ENCODE measurements around the gene ZNF516. TPM values are rescaled to one million over a fixed set of nuclear protein-coding genes. Genes with fewer than 3 reads are reported as not detected.

ZNF516 gene
- polyA plus RNA-seq, 1 donor, result 53.3 TPM

DNA sequence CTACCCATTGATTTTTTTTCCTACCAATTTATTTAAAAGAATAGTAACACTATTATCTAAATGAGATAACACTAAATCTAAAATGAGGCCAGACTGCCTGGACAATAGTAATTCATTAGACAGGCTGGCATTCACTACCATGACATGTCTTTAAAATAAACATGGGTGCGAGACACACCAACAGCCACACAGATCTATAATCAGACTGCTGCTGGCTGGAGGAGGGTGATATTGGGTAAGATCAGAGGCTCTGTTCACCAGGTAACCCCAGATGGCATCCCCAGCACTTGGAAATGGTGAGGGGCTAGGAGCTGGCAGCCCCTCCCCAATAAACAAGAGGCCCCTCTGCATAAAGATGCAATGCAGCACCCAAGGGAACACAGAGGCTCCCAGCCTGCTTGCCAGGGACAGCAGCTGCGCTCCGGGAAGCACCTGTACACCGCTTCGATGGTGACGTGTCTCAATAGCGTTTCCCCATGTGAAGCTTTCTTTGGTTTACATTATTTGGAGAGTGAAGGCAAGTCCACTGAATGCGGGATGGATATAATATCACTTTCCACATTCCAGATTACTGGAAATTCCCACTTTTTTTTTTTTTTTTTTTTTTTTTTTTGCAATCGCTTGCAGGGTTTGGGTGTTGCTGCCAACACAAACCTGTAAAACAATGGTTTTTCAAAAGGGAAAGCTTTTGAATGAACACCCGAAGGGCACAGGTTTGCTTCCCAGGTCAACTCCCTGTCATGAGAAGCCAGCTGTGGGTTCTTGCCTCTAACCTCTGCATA, 159.0 kb downstream of the ZNF516 start:
- no peak for DNase-seq

DNA sequence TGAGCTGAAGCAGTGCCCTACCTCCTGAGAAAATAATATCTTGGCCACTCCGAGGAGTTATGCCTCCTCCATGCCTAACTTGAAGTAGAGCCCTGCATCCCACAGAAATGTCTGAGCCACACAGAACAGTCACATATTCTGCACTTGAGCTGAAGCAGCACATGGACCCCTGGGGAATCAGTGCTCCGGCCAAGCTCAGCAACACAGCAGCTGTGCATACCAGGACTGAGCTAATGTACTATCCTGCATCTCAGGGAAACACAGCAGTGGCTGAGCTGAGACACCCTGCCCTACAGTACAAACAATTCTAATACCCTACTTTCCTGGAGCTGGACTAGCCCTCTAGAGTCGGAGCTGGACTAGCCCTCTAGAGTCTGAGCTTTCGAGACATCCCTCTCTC, 166.9 kb downstream of the ZNF516 start:
- DNase-seq, result peak; percentile 84

DNA sequence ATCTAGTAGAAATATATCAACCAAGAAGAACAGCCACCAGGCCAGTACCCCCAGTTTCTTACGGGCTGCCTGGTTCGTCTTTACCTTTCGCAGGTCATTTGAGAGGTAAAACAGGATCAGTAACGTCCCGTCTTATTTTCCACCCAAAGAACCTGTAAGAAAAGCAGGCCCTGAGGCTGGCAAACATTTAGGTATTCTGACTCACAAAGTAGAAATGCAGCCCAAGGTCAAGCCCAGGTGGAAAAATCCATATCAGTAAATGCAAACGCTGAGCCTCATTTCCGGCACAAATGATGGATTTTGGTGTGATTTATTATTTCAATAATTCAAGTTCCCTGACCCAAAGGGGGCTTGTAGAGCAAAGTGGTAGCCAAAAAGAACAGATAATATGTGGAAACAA, 171.2 kb downstream of the ZNF516 start:
- DNase-seq, result no peak

DNA sequence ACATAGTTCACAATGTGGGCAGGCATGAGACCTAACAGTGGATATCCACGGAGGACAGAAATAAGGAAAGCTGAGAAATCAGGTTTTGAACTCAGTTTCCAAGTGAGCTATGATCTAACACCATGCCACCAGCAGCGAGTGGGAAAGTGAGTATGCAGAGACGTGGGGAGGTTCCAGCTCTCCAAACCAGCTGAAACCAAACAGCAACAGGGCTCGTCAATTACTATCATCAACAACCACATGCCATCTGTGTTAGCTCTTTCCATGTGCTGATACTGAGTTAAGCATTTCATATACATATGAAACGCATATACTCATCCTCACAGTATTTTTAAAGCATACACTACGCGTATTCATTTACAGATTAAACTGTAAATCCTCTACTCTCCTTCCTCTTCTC, 172.4 kb downstream of the ZNF516 start:
- DNase-seq, result no peak

DNA sequence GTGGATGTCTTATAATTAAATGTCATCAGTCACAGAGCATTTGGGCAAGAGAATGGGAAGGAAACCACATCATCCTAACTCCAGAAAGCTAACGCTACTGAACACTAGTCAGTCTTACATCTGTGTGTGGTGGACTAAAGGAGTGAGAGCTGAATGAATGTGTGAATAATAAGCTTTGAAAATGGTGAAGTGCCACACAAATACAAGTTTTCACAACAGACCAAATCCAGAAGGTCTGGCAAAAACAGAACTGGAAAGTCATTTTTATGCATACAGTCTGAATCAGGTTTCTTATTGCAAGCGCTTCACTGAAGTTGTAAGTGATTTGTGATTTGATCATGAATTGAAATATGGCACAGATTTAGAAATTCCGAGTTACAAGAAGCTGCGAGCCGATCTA, 175.7 kb downstream of the ZNF516 start:
- no peak for DNase-seq

DNA sequence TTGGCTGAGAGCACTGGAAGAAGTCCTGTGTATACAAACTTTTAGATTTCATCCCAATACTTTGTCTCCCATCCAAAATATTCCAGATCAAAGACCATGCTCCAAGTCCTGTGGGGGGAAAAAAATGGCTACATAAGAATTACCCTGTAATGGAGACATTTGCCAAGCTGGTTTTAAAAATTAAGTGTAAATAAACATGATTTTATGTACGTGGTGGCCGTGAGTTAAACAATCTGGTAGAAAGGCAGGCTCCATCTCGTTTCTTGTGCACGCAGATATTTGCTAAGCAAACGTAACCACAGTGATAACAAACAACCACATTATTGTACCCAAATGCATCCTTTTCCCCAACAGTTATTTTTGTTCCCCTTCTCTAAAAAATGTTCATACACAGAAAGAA, 176.4 kb downstream of the ZNF516 start:
- DNase-seq, result no peak

DNA sequence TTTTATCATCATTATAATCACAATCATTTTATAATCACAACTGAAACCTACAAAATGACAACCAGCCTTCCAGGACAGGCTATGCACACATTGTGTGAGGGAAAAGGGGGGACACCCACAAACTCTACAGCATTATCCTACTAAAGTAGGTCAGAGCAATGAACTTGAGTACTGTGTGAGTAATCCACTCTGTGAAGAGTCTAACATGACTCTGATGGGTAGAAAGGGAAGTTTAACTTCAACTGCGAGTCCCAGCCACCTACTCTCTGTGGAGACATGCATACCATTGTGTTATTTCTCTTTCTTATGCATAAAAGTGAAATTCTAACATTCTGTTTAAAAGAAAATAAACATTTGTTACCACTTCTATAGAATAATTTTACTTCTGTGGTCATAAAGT, 177.9 kb downstream of the ZNF516 start:
- DNase-seq, result no peak

DNA sequence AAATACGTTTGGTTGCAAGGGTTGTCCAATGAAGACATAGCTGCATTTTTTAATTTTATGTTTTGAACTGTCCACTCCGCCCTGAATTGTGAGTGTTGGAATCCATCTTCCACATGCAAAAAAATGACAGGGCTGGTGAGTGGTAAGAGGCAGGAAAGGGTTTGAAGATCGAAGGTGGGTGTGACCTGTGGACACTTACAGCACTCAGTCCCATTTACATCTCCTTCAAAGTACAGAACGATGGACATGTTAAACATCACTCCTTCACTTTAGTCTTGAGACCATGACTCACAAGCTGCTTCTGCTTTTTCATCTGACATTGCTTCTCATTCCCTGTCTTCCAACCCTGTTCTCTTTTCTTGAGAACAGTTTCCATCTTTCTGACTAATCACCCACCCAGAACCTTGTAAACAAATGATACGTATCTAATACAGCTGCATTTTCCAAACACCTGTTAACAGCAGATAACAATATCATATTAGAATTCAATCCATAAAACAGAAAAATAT, 179.3 kb downstream of the ZNF516 start:
- no peak for DNase-seq

DNA sequence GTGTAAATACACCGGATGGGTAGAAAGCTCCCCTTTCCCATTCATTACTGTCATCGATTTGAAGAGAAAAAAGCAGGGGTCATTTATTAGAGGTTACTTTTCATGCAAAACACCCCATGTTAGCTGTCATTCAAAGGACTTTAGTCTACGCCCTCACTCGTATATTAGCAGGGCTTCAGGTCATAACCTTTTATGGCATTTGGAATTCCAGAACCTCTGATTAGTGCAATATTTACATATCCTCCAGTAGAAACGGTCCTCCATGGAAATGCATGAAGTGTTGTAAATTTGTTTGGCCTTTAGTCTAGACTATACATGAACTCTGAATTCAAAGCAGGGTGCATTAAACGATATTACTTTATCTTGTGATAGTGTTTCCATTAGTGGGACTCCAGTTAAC, 180.5 kb downstream of the ZNF516 start:
- DNase-seq, result no peak

DNA sequence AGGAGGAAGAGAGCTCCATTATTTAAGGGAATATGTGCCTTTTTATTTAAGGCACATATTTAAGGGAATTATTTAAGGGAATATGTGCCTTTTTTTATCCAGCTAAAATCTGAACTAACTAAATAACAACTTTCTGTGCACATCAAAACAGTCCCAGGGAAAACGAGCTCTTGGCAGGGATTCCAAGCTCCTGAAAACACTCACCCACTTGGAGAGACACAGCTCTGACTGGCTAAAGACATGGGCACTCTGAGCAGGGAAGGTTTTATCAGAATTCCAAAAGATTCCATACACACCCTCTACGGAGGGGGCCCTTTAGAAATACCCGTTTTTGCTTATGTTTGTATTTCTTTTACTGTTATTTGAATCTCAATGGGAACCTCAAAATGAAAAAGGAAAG, 181.0 kb downstream of the ZNF516 start:
- DNase-seq, result no peak
